ENCODE results near the gene CETN3. TPM values are rescaled to one million over a fixed set of nuclear protein-coding genes. Genes with fewer than 3 reads are reported as not detected.

The CETN3 gene
- total and polyA plus RNA-seq, 2 of the 8 experiments (the other 6 are each of a cell fraction or from before 2014, with no cell fraction given) = 4.8 to 43.8 TPM

GRCh38 chr5:90398726-90399125 lies 10.8 kb downstream of the CETN3 start (continued):
- TF ChIP-seq, protein P1, sequence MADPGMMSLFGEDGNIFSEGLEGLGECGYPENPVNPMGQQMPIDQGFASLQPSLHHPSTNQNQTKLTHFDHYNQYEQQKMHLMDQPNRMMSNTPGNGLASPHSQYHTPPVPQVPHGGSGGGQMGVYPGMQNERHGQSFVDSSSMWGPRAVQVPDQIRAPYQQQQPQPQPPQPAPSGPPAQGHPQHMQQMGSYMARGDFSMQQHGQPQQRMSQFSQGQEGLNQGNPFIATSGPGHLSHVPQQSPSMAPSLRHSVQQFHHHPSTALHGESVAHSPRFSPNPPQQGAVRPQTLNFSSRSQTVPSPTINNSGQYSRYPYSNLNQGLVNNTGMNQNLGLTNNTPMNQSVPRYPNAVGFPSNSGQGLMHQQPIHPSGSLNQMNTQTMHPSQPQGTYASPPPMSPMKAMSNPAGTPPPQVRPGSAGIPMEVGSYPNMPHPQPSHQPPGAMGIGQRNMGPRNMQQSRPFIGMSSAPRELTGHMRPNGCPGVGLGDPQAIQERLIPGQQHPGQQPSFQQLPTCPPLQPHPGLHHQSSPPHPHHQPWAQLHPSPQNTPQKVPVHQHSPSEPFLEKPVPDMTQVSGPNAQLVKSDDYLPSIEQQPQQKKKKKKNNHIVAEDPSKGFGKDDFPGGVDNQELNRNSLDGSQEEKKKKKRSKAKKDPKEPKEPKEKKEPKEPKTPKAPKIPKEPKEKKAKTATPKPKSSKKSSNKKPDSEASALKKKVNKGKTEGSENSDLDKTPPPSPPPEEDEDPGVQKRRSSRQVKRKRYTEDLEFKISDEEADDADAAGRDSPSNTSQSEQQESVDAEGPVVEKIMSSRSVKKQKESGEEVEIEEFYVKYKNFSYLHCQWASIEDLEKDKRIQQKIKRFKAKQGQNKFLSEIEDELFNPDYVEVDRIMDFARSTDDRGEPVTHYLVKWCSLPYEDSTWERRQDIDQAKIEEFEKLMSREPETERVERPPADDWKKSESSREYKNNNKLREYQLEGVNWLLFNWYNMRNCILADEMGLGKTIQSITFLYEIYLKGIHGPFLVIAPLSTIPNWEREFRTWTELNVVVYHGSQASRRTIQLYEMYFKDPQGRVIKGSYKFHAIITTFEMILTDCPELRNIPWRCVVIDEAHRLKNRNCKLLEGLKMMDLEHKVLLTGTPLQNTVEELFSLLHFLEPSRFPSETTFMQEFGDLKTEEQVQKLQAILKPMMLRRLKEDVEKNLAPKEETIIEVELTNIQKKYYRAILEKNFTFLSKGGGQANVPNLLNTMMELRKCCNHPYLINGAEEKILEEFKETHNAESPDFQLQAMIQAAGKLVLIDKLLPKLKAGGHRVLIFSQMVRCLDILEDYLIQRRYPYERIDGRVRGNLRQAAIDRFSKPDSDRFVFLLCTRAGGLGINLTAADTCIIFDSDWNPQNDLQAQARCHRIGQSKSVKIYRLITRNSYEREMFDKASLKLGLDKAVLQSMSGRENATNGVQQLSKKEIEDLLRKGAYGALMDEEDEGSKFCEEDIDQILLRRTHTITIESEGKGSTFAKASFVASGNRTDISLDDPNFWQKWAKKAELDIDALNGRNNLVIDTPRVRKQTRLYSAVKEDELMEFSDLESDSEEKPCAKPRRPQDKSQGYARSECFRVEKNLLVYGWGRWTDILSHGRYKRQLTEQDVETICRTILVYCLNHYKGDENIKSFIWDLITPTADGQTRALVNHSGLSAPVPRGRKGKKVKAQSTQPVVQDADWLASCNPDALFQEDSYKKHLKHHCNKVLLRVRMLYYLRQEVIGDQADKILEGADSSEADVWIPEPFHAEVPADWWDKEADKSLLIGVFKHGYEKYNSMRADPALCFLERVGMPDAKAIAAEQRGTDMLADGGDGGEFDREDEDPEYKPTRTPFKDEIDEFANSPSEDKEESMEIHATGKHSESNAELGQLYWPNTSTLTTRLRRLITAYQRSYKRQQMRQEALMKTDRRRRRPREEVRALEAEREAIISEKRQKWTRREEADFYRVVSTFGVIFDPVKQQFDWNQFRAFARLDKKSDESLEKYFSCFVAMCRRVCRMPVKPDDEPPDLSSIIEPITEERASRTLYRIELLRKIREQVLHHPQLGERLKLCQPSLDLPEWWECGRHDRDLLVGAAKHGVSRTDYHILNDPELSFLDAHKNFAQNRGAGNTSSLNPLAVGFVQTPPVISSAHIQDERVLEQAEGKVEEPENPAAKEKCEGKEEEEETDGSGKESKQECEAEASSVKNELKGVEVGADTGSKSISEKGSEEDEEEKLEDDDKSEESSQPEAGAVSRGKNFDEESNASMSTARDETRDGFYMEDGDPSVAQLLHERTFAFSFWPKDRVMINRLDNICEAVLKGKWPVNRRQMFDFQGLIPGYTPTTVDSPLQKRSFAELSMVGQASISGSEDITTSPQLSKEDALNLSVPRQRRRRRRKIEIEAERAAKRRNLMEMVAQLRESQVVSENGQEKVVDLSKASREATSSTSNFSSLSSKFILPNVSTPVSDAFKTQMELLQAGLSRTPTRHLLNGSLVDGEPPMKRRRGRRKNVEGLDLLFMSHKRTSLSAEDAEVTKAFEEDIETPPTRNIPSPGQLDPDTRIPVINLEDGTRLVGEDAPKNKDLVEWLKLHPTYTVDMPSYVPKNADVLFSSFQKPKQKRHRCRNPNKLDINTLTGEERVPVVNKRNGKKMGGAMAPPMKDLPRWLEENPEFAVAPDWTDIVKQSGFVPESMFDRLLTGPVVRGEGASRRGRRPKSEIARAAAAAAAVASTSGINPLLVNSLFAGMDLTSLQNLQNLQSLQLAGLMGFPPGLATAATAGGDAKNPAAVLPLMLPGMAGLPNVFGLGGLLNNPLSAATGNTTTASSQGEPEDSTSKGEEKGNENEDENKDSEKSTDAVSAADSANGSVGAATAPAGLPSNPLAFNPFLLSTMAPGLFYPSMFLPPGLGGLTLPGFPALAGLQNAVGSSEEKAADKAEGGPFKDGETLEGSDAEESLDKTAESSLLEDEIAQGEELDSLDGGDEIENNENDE (IDR thresholded peaks at IDR 0.05; ENCODE audit: insufficient replicate concordance, low read length) = no peak
- no peak for TF ChIP-seq RBBP5 (IDR thresholded peaks at IDR 0.05; ENCODE audit: borderline replicate concordance, low read depth, low read length)

Measured in H1 (cell line).